Lower lobe of right lung (tissue), 2 donors: Measurements from ENCODE around the gene ISCU. TPM values are rescaled to one million over a fixed set of nuclear protein-coding genes. Genes with fewer than 3 reads are reported as not detected.

Experiments used
- ATAC-seq, 2 donors: fragments of 200-7000 bp; cut with Tn5 transposase; one replicate each; pipeline ENCODE4 v1.9.1; 2020 to 2022; ENCODE audit warnings: mild to moderate bottlenecking in 2 of 2, moderate library complexity in 2 of 2
- DNase-seq: peaks from one replicate; pipeline ENCODE4 v3.0.0-alpha.2; 2020
- H3K27ac ChIP-seq: fragments of 200-600 bp; one replicate; pipeline ENCODE4 v1.8.0; 2022
- H3K27me3 ChIP-seq: fragments of 200-600 bp; one replicate; pipeline ENCODE4 v1.8.0; 2022; ENCODE audit warnings: low read depth
- H3K36me3 ChIP-seq: fragments of 200-600 bp; one replicate; pipeline ENCODE4 v1.8.0; 2022; ENCODE audit warnings: mild to moderate bottlenecking
- H3K4me1 ChIP-seq: fragments of 200-600 bp; one replicate; pipeline ENCODE4 v1.8.0; 2022
- H3K4me3 ChIP-seq: fragments of 200-600 bp; one replicate; pipeline ENCODE4 v1.8.0; 2022; ENCODE audit warnings: mild to moderate bottlenecking
- H3K9me3 ChIP-seq: fragments of 200-600 bp; one replicate; pipeline ENCODE4 v1.8.0; 2022
- CTCF ChIP-seq: fragments of 200-600 bp; IDR thresholded peaks from one replicate; pipeline ENCODE4 v1.8.0; 2022; ENCODE audit warnings: antibody characterized with exemption, mild to moderate bottlenecking
- intact Hi-C: fragments of 100-400 bp; cut with DNase I; formaldehyde crosslinking; loops from one replicate; pipeline ENCODE4 v1.11.0; 2022
- total RNA-seq: library from RNA; stranded (reverse); fragmentation: NEBNext Ultra II Directional; extraction: Animal tissue kit (Norgen Biotek cat#: 25700); gene quantifications from one replicate; pipeline ENCODE4 v1.2.1, GENCODE V29; 2021
- donor health status: DM: no; HTN: yes; CAD: no; lungs with severe emphysema.

Gene ISCU
- total RNA-seq, 1 donor from 2014 or later: 133 TPM

- Histone ChIP-seq H3K4me1 (no peaks in the 10 kb centered on the region), H3K9me3 (no peaks in the 10 kb centered on the region), H3K27me3 (no peaks in the 10 kb centered on the region), H3K27ac (no peak overlapping the region), H3K36me3 (peaks cover 100% of the 10 kb centered on the region), H3K4me3 (no peak overlapping the region)
- no peak for TF ChIP-seq CTCF
- DNase-seq (no peak), ATAC-seq (no peak)
- intact Hi-C loops: no loop called here
These were observed 30.2 kb upstream of the ISCU start for GRCh38 chr12:108531929-108532848.

GRCh38 chr12:108538146-108538545 lies 24.2 kb upstream of the ISCU start:
- no peak for TF ChIP-seq CTCF
- intact Hi-C loops: no loop called here
- Histone ChIP-seq H3K27ac (no peak overlapping the region), H3K4me1 (no peaks in the 10 kb centered on the region), H3K9me3 (no peaks in the 10 kb centered on the region), H3K27me3 (no peaks in the 10 kb centered on the region), H3K4me3 (no peak overlapping the region), H3K36me3 (peaks cover 87% of the 10 kb centered on the region)
- ATAC-seq: no peak
- DNase-seq: no peak

- Histone ChIP-seq H3K9me3 (no peaks in the 10 kb centered on the region), H3K4me1 (no peaks in the 10 kb centered on the region), H3K27me3 (no peaks in the 10 kb centered on the region), H3K4me3 (no peak overlapping the region), H3K36me3 (peaks cover 87% of the 10 kb centered on the region), H3K27ac (no peak overlapping the region)
- intact Hi-C loops: no loop called here
- DNase-seq (no peak), ATAC-seq (no peak)
- no peak for TF ChIP-seq CTCF
These were observed 23.7 kb upstream of the ISCU start for GRCh38 chr12:108538616-108539195.

GRCh38 chr12:108542320-108542719 lies 20.1 kb upstream of the ISCU start:
- H3K27me3 ChIP-seq: no peaks in the 10 kb centered on the region
- no peak overlapping the region for H3K4me3 ChIP-seq
- H3K9me3 ChIP-seq: no peaks in the 10 kb centered on the region
- H3K4me1 ChIP-seq: no peaks in the 10 kb centered on the region
- no peak for TF ChIP-seq CTCF
- ATAC-seq: no peak
- no peak overlapping the region for H3K27ac ChIP-seq
- peaks cover 86% of the 10 kb centered on the region for H3K36me3 ChIP-seq
- DNase-seq: no peak
- intact Hi-C loops: no loop called here

GRCh38 chr12:108543652-108544051 lies 18.7 kb upstream of the ISCU start:
- intact Hi-C loops: no loop called here

More at GRCh38 chr12:108543652-108544051, 18.7 kb upstream of the ISCU start:
- Histone ChIP-seq H3K9me3 (no peaks in the 10 kb centered on the region), H3K4me3 (no peak overlapping the region), H3K27me3 (no peaks in the 10 kb centered on the region), H3K4me1 (no peaks in the 10 kb centered on the region), H3K36me3 (peaks cover 86% of the 10 kb centered on the region), H3K27ac (no peak overlapping the region)
- DNase-seq (no peak), ATAC-seq (no peak)
- no peak for TF ChIP-seq CTCF
